SU-DHL-6 (cell line): ENCODE measurements around the gene PHF20.

Experiments
- H2AFZ ChIP-seq: fragments of 200-600 bp; sonication (generic); 2 replicates; pipeline ENCODE4 v1.6.1; 2014; ENCODE audit warnings: low read depth, mild to moderate bottlenecking, moderate library complexity, mixed read lengths, antibody characterized with exemption, low read length; ENCODE audit not compliant: severe bottlenecking
- H3F3A ChIP-seq: fragments of 200-600 bp; shearing (Covaris generic); 2 replicates; pipeline ENCODE4 v1.6.0; 2016; ENCODE audit warnings: antibody characterized with exemption, mild to moderate bottlenecking; ENCODE audit not compliant: insufficient read depth
- H3K27ac ChIP-seq: fragments of 200-600 bp; sonication (generic); 2 replicates; pipeline ENCODE4 v1.5.1; 2016; ENCODE audit warnings: low read depth, mild to moderate bottlenecking, low read length, moderate library complexity, mixed read lengths
- H3K27me3 ChIP-seq: fragments of 200-600 bp; sonication (generic), shearing (Covaris generic); 2 replicates; pipeline ENCODE4 v1.6.0; 2014; ENCODE audit warnings: mild to moderate bottlenecking, low read length
- H3K36me3 ChIP-seq: fragments of 200-600 bp; sonication (generic); 2 replicates; pipeline ENCODE4 v1.6.1; 2014; ENCODE audit warnings: mild to moderate bottlenecking, low read length, mixed read lengths
- H3K4me2 ChIP-seq: fragments of 300-600, 200-600 bp; shearing (Covaris generic), sonication (generic); 2 replicates; pipeline ENCODE4 v1.6.0; 2014; ENCODE audit warnings: low read length, low read depth, mild to moderate bottlenecking; ENCODE audit not compliant: poor library complexity, severe bottlenecking
- H3K4me3 ChIP-seq: fragments of 200-600 bp; sonication (generic); 2 replicates; pipeline ENCODE4 v1.5.1; 2014; ENCODE audit warnings: antibody characterized with exemption, low read length, mild to moderate bottlenecking, mixed read lengths; ENCODE audit not compliant: insufficient read depth, poor library complexity, severe bottlenecking
- H3K79me2 ChIP-seq: fragments of 200-600 bp; sonication (generic); 2 replicates; pipeline ENCODE4 v1.6.1; 2014; ENCODE audit warnings: mild to moderate bottlenecking, low read length, moderate library complexity; ENCODE audit not compliant: insufficient read depth
- H3K9ac ChIP-seq: fragments of 200-600 bp; sonication (generic); 2 replicates; pipeline ENCODE4 v1.7.0; 2014; ENCODE audit warnings: mild to moderate bottlenecking, low read length
- H3K9me2 ChIP-seq: fragments of 200-600 bp; sonication (generic); replicated peaks from 2 replicates; pipeline ENCODE4 v1.6.1; 2014; ENCODE audit warnings: low read length; ENCODE audit not compliant: insufficient read depth
- H3K9me3 ChIP-seq: fragments of 200-600 bp; sonication (generic); 2 replicates; pipeline ENCODE4 v1.6.1; 2014; ENCODE audit warnings: low read length, mixed read lengths; ENCODE audit not compliant: insufficient read depth
- H4K20me1 ChIP-seq: fragments of 200-600 bp; sonication (generic); 2 replicates; pipeline ENCODE4 v1.6.1; 2014; ENCODE audit warnings: low read depth, mild to moderate bottlenecking, antibody characterized with exemption, low read length, moderate library complexity, mixed read lengths
- CTCF ChIP-seq: fragments of 200-600 bp; sonication (generic); IDR thresholded peaks from one replicate; pipeline ENCODE4 v1.5.1; 2017; ENCODE audit warnings: antibody characterized with exemption, mild to moderate bottlenecking, low read length, moderate library complexity; ENCODE audit not compliant: insufficient read depth, poor library complexity, severe bottlenecking
- EZH2phosphoT487 ChIP-seq: fragments of 200-600 bp; sonication (generic), shearing (Covaris generic); conservative IDR thresholded peaks from 2 replicates; pipeline ENCODE4 v1.6.1; 2018; ENCODE audit warnings: mild to moderate bottlenecking, antibody characterized with exemption, low read length, moderate library complexity, mixed read lengths

The PHF20 gene

GRCh38 chr20:35796571-35796970 lies 24.8 kb downstream of the PHF20 start:
- Histone ChIP-seq H3K9me2 (no peaks in the 10 kb centered on the region), H3K4me3 (no peak overlapping the region), H3K36me3 (no peaks in the 10 kb centered on the region)

DNA sequence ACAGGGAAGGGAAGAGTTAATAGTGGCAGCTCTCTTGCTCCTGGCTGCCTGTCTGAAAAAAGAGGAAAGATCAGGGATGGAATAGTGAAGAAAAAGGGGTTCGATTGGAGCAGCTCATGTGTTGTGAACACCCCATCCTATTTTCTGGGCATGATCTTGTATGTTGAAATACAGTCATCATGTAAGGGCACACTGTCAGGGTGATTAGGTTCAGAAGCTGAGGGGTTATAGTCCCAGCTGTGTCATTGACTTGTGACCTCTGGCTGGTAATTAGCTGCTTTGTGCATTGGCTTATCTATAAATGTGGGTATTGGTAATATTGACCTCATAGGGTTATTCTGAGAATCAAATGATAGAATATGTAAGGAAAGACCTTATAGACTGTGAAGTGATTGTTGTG lies 30.1 kb downstream of the PHF20 start:
- H3F3A ChIP-seq, result no peaks in the 10 kb centered on the region; the same call in 1 of the 2 replicates
- H3K9ac ChIP-seq, result no peak overlapping the region
- no peaks in the 10 kb centered on the region for H4K20me1 ChIP-seq
- no peaks in the 10 kb centered on the region for H3K9me3 ChIP-seq
- no peak overlapping the region for H3K4me2 ChIP-seq
- H3K27me3 ChIP-seq, result no peaks in the 10 kb centered on the region
- no peak for TF ChIP-seq CTCF
- no peak for TF ChIP-seq EZH2phosphoT487
- H2AFZ ChIP-seq, result no peak overlapping the region
- no peak overlapping the region for H3K27ac ChIP-seq
- 0 out of 2 replicates have a peak, but pooled peaks cover 2% of the 10 kb centered on the region for H3K36me3 ChIP-seq
- H3K9me2 ChIP-seq, result no peaks in the 10 kb centered on the region
- H3K4me3 ChIP-seq, result no peak overlapping the region
- H3K79me2 ChIP-seq, result peaks cover 19% of the 10 kb centered on the region

More at GRCh38 chr20:35796571-35796970, 24.8 kb downstream of the PHF20 start:
- no peaks in the 10 kb centered on the region for H4K20me1 ChIP-seq
- peaks cover 45% of the 10 kb centered on the region for H3K79me2 ChIP-seq
- H2AFZ ChIP-seq, result no peak overlapping the region
- no peaks in the 10 kb centered on the region for H3K27me3 ChIP-seq
- H3F3A ChIP-seq, result no peaks in the 10 kb centered on the region; the same call in 1 of the 2 replicates
- peak overlapping the region; percentile 8 for H3K27ac ChIP-seq
- TF ChIP-seq CTCF (no peak), EZH2phosphoT487 (no peak)
- peak overlapping the region; percentile 2 for H3K4me2 ChIP-seq
- H3K9ac ChIP-seq, result no peak overlapping the region
- no peaks in the 10 kb centered on the region for H3K9me3 ChIP-seq

DNA sequence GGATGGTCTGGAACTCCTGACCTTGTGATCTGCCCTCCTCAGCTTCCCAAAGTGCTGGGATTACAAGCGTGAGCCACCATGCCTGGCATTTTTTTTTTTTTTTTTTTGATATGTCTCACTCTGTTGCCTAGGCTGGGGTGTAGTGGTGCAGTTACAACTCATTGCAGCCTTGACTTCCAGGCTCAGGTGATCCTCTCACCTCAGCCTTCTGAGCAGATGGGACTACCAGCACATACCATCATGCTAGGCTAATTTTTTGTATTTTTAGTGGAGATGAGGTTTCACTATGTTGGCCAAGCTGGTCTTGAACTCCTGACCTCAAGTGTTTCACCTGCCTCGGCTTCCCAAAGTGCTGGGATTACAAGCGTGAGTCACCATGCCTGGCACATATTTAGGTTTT lies 34.3 kb downstream of the PHF20 start:
- no peak overlapping the region for H3K4me2 ChIP-seq
- no peaks in the 10 kb centered on the region for H3F3A ChIP-seq
- peaks cover 2% of the 10 kb centered on the region; the same call in 1 of the 2 replicates for H3K36me3 ChIP-seq
- H3K27ac ChIP-seq, result no peak overlapping the region
- no peaks in the 10 kb centered on the region for H3K27me3 ChIP-seq
- H3K9me3 ChIP-seq, result no peaks in the 10 kb centered on the region
- TF ChIP-seq EZH2phosphoT487, result no peak
- no peak for TF ChIP-seq CTCF
- no peak overlapping the region for H3K9ac ChIP-seq
- H3K79me2 ChIP-seq, result peaks cover 9% of the 10 kb centered on the region
- no peak overlapping the region for H3K4me3 ChIP-seq
- H2AFZ ChIP-seq, result no peak overlapping the region
- no peaks in the 10 kb centered on the region for H3K9me2 ChIP-seq
- no peaks in the 10 kb centered on the region for H4K20me1 ChIP-seq
